ENCODE data around the gene FCGR3B. TPM values are rescaled to one million over a fixed set of nuclear protein-coding genes. Genes with fewer than 3 reads are reported as not detected.
A peak's percentile ranks its signal among the peaks of the same experiment; 100 is the strongest.
"Not testable (repeated sequence)": the region's sequence is repeated elsewhere in the genome, so short reads cannot be mapped to it uniquely, and the experiment has no call there.

FCGR3B gene
- total RNA-seq, 1 donor from 2014 or later = not detected

GRCh38 chr1:161658524-161658923, 27.5 kb upstream of the FCGR3B start:
- H3K27ac Mint-ChIP-seq; H3K4me3 Mint-ChIP-seq; H3K9me3 Mint-ChIP-seq; H3K4me1 Mint-ChIP-seq (ENCODE audit: low read depth); DNase-seq (ENCODE audit: low spot score); H3K36me3 Mint-ChIP-seq (ENCODE audit: low read depth); intact Hi-C loops (cut with micrococcal nuclease); H3K27me3 Mint-ChIP-seq (ENCODE audit: insufficient read depth): not testable (repeated sequence)

- H3K9me3 Mint-ChIP-seq; intact Hi-C loops (cut with micrococcal nuclease); H3K36me3 Mint-ChIP-seq (ENCODE audit: low read depth); H3K4me3 Mint-ChIP-seq; H3K4me1 Mint-ChIP-seq (ENCODE audit: low read depth); DNase-seq (ENCODE audit: low spot score); H3K27ac Mint-ChIP-seq: not testable (repeated sequence)
- H3K27me3 Mint-ChIP-seq (ENCODE audit: insufficient read depth) = peaks cover 11% of the 10 kb centered on the region
Measured at GRCh38 chr1:161653971-161654370, 23.0 kb upstream of the FCGR3B start.

GRCh38 chr1:161653541-161653940, 22.6 kb upstream of the FCGR3B start:
- H3K36me3 Mint-ChIP-seq (ENCODE audit: low read depth); H3K9me3 Mint-ChIP-seq; intact Hi-C loops (cut with micrococcal nuclease); H3K27ac Mint-ChIP-seq; DNase-seq (ENCODE audit: low spot score); H3K4me1 Mint-ChIP-seq (ENCODE audit: low read depth); H3K4me3 Mint-ChIP-seq: not testable (repeated sequence)
- H3K27me3 Mint-ChIP-seq (ENCODE audit: insufficient read depth) = peaks cover 14% of the 10 kb centered on the region

- intact Hi-C loops (cut with micrococcal nuclease); H3K4me1 Mint-ChIP-seq (ENCODE audit: low read depth); H3K27ac Mint-ChIP-seq; H3K36me3 Mint-ChIP-seq (ENCODE audit: low read depth); H3K9me3 Mint-ChIP-seq; H3K4me3 Mint-ChIP-seq; DNase-seq (ENCODE audit: low spot score): not testable (repeated sequence)
- H3K27me3 Mint-ChIP-seq (ENCODE audit: insufficient read depth) = peaks cover 33% of the 10 kb centered on the region
Measured at GRCh38 chr1:161647507-161648360, 16.8 kb upstream of the FCGR3B start.

GRCh38 chr1:161644855-161645254, 13.9 kb upstream of the FCGR3B start:
- H3K4me1 Mint-ChIP-seq (ENCODE audit: low read depth); intact Hi-C loops (cut with micrococcal nuclease); DNase-seq (ENCODE audit: low spot score); H3K4me3 Mint-ChIP-seq; H3K27ac Mint-ChIP-seq; H3K9me3 Mint-ChIP-seq; H3K36me3 Mint-ChIP-seq (ENCODE audit: low read depth): not testable (repeated sequence)
- peaks cover 24% of the 10 kb centered on the region for H3K27me3 Mint-ChIP-seq (ENCODE audit: insufficient read depth)

- H3K36me3 Mint-ChIP-seq (ENCODE audit: low read depth); DNase-seq (ENCODE audit: low spot score); intact Hi-C loops (cut with micrococcal nuclease); H3K4me1 Mint-ChIP-seq (ENCODE audit: low read depth); H3K4me3 Mint-ChIP-seq; H3K27ac Mint-ChIP-seq; H3K9me3 Mint-ChIP-seq: not testable (repeated sequence)
- H3K27me3 Mint-ChIP-seq (ENCODE audit: insufficient read depth) = peaks cover 22% of the 10 kb centered on the region
Measured at GRCh38 chr1:161643481-161644208, 12.7 kb upstream of the FCGR3B start.

GRCh38 chr1:161642697-161643096, 11.7 kb upstream of the FCGR3B start:
- H3K4me3 Mint-ChIP-seq; H3K4me1 Mint-ChIP-seq (ENCODE audit: low read depth); H3K36me3 Mint-ChIP-seq (ENCODE audit: low read depth); DNase-seq (ENCODE audit: low spot score); H3K9me3 Mint-ChIP-seq; H3K27ac Mint-ChIP-seq; intact Hi-C loops (cut with micrococcal nuclease): not testable (repeated sequence)
- H3K27me3 Mint-ChIP-seq (ENCODE audit: insufficient read depth) = peaks cover 18% of the 10 kb centered on the region

GRCh38 chr1:161639203-161639602, 8.2 kb upstream of the FCGR3B start:
- H3K27ac Mint-ChIP-seq; H3K27me3 Mint-ChIP-seq (ENCODE audit: insufficient read depth); H3K9me3 Mint-ChIP-seq; H3K36me3 Mint-ChIP-seq (ENCODE audit: low read depth); DNase-seq (ENCODE audit: low spot score); H3K4me3 Mint-ChIP-seq; intact Hi-C loops (cut with micrococcal nuclease): not testable (repeated sequence)
- peaks cover 22% of the 10 kb centered on the region for H3K4me1 Mint-ChIP-seq (ENCODE audit: low read depth)

- H3K9me3 Mint-ChIP-seq; H3K4me3 Mint-ChIP-seq; H3K36me3 Mint-ChIP-seq (ENCODE audit: low read depth); intact Hi-C loops (cut with micrococcal nuclease); DNase-seq (ENCODE audit: low spot score); H3K27ac Mint-ChIP-seq; H3K27me3 Mint-ChIP-seq (ENCODE audit: insufficient read depth): not testable (repeated sequence)
- H3K4me1 Mint-ChIP-seq (ENCODE audit: low read depth) = peaks cover 22% of the 10 kb centered on the region
Measured at GRCh38 chr1:161638251-161638993, 7.4 kb upstream of the FCGR3B start.

GRCh38 chr1:161636976-161637375, 6.0 kb upstream of the FCGR3B start:
- peak overlapping the region; percentile 45 for H3K27ac Mint-ChIP-seq
- DNase-seq (ENCODE audit: low spot score); intact Hi-C loops (cut with micrococcal nuclease); H3K27me3 Mint-ChIP-seq (ENCODE audit: insufficient read depth); H3K9me3 Mint-ChIP-seq; H3K4me3 Mint-ChIP-seq; H3K36me3 Mint-ChIP-seq (ENCODE audit: low read depth): not testable (repeated sequence)
- peaks cover 14% of the 10 kb centered on the region for H3K4me1 Mint-ChIP-seq (ENCODE audit: low read depth)

- H3K36me3 Mint-ChIP-seq (ENCODE audit: low read depth); H3K27me3 Mint-ChIP-seq (ENCODE audit: insufficient read depth); intact Hi-C loops (cut with micrococcal nuclease); H3K4me3 Mint-ChIP-seq; DNase-seq (ENCODE audit: low spot score); H3K9me3 Mint-ChIP-seq: not testable (repeated sequence)
- Mint-ChIP-seq H3K4me1 (ENCODE audit: low read depth) (peaks cover 14% of the 10 kb centered on the region), H3K27ac (peak overlapping the region; percentile 72)
Measured at GRCh38 chr1:161636189-161636782, 5.3 kb upstream of the FCGR3B start.

GRCh38 chr1:161634993-161635392, 4.0 kb upstream of the FCGR3B start:
- intact Hi-C loops (cut with micrococcal nuclease); H3K27me3 Mint-ChIP-seq (ENCODE audit: insufficient read depth); H3K4me3 Mint-ChIP-seq: not testable (repeated sequence)

More at GRCh38 chr1:161634993-161635392, 4.0 kb upstream of the FCGR3B start:
- H3K9me3 Mint-ChIP-seq; H3K27ac Mint-ChIP-seq; H3K36me3 Mint-ChIP-seq (ENCODE audit: low read depth); DNase-seq (ENCODE audit: low spot score): not testable (repeated sequence)
- peaks cover 14% of the 10 kb centered on the region for H3K4me1 Mint-ChIP-seq (ENCODE audit: low read depth)

All from activated T-helper 1 cell treated with anti-CD3 and anti-CD28 coated beads, Interleukin-12 subunit alpha, Interleukin-12 subunit beta, Interleukin-2, Interleukin-4 antibody, amounts not matched to agents 30 ng/mL and 10 ng/mL and 1 ng/mL, durations not matched to agents 14 hours and 24 hours and 36 hours (primary cell).